GM18907 (cell line): ENCODE measurements around the gene MRPL46.

Experiments used
- ATAC-seq: cut with Tn5 transposase; IDR thresholded peaks from one replicate; pipeline ENCODE4 v1.9.1; 2021; ENCODE audit warnings: mild to moderate bottlenecking, moderate library complexity; ENCODE audit not compliant: unreplicated experiment

Gene MRPL46

GRCh38 chr15:88467073-88467934 is at the start of gene MRPL46, which contains the start of gene MRPS11:
MRPL46 (minus strand) TSS chr15:88467388; CDS start chr15:88467377, 11 bp downstream.
MRPS11 (plus strand) TSS chr15:88467708; CDS start chr15:88467718, 10 bp downstream.
- peak; percentile 91 for ATAC-seq

GRCh38 chr15:88513195-88513594 is 46.0 kb upstream of the MRPL46 start:
- no peak for ATAC-seq

DNA sequence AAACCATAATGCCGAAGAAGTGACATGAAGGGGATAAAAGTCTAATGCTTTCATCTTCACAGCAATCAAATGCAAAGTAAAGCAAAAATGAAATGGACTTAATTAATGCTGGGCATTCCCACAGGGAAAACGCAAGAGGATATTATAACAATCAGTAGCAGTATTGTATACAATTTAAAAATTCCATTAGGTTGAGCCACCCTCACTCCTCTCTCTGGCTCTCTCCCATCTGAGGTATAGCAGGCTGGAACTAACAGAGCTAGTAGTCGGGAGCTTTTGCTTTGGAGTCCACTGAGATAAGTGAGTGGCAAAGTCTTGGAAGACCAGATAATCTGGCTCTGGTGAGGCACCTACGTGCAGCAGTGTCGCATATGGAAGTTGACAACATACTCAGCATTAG is 45.4 kb upstream of the MRPL46 start:
- no peak for ATAC-seq

DNA sequence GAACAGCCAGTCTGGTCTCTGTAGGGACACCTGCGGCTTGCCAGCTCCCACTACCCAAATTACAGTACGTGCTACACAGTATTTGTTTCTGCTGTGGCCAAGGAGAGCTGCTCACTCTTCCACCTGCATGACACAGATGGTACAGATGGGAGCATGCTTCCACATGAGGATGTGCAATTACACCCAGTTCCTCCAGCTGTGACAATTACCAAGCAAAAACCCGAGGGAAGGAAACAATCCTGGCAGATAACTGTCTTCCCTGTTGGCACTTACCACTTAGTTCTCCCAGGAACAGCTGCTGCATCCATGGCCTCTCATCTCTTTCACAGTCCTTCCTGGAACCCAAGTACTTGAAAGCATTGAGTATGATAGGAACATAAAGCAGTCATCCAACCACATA is 44.9 kb upstream of the MRPL46 start:
- no peak for ATAC-seq

DNA sequence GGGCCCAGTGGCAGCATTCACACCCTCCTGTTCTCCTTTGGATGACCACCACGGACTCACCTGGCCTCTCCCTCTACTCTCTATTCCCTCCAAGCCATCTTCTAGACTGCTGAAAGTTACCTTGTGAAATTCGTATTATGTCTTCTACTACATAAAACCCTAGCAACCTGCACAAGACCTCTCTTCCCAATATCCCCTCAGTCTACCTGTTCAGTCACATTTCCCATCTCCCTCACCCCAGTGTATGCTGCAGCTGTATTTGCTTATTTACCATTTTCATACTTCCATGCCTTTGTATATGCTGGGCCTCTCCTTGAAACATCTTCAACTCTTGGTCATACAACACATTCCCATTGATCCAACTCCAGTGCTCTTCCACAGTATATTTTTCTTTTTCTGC is 44.0 kb upstream of the MRPL46 start:
- ATAC-seq = no peak

GRCh38 chr15:88509964-88510363 is 42.8 kb upstream of the MRPL46 start:
- no peak for ATAC-seq

DNA sequence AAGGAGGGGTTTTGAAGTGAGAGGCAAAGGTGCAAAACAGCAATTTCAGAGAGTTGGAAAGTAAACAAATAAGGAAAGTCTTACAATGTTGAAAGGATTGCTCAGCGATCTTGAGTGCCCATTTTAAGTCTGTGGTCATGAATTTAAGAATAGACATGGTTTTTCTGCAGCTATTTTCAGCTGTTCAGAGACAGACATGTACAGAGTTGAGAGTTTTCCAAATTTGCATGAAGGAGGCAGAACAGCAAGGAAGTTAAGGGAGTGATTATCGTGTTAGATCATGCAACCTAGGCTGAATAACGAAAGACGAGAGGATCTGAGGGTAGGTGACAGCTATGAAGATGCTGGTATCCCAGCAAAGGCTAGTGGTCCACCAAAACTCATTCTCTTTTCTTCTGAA is 42.1 kb upstream of the MRPL46 start:
- no peak for ATAC-seq

- no peak for ATAC-seq
These were observed 39.4 kb upstream of the MRPL46 start for GRCh38 chr15:88506628-88507027.

- no peak for ATAC-seq
These were observed 38.5 kb upstream of the MRPL46 start for GRCh38 chr15:88505721-88506120.

- no peak for ATAC-seq
These were observed 37.3 kb upstream of the MRPL46 start for GRCh38 chr15:88504445-88504844.

GRCh38 chr15:88498996-88499395 is 31.8 kb upstream of the MRPL46 start:
- no peak for ATAC-seq

DNA sequence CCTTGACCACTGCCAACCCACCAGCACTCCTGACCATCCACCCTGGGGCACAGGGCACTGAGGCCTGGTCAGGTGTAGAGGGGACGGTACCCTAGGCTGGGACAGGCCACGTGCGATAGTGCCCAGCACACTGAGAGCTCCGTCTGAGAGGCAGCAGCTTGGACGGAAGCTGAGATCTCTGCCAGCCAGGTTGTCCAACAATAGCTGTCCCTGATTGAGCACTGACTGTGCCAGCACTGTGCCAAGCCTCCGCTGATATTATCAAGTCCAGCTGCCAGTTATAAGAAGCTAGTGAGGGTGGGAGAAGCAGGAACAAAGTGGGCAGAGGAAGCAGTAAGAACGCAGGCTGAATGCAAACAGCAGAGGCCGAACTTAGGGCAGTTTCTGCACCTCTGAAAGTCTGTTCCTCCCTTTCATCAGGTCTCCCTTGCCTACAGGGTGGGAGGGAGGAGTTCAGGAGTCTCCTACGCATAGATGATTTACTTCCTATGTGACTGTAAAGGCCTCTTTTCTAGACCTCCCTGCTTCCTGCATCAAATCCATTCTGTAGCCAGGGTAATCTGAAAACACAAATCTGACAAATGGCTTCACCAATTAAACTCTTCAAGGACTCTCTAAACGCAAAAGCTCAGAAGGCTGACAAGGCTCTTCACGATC is 30.0 kb upstream of the MRPL46 start:
- no peak for ATAC-seq

DNA sequence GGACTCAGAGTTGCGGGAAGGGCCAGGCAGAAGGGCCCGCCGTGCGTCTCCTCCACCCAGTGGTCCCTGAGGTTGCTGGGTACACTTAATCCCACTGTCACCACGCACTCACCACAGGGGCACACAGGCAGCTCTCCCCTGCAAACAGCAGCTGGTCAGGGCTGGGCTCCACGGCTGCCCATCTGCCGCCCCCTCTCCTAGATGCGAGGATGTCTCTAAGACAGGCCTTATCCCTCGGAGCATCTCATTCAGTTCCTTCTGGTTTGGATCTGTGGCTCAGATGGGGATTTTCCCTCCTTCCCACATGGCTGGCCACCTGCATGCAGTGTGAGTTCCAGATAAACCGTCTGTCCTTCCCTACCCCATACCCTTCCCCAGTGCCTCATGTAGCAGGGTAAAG is 26.7 kb upstream of the MRPL46 start:
- no peak for ATAC-seq

GRCh38 chr15:88491158-88491557 is 24.0 kb upstream of the MRPL46 start:
- ATAC-seq = no peak

DNA sequence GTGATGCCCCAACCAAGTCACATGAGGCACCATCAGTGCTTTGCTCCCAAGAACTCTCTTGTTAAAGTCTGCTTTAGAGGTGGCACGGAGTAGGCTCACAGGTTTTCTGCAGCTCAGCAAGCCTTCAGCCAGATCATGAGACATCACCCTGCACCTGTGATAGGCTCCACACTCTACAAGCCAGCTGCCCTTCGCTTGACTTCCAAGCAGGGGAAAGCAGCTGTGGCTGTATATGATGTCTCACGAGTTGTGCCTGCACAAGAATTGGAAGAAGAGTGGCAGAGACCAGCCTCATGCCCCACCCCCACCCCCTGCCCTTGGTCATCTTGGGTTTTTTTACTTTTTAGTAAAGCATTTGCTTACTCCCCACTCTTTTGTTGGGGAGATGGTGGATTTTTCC is 22.8 kb upstream of the MRPL46 start:
- no peak for ATAC-seq

DNA sequence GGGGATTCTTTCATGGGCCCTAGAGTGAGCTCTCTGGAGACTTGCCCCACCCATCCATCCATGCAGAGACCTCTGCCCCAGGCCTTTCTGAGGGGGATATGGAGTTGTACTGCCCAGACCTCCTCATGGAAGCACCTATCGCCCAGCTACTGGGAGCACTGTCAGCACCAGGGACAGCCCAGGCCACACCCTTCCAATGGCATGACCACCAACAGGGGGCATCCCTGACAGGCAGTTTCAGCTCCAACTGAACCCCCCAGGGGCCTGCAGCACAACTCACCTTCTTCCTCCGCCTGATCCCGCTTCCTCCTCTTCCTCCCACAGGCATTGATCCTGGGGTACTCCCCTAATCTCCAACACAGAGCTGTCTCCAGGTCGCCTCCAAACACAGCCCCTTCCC is 22.1 kb upstream of the MRPL46 start:
- ATAC-seq = no peak

DNA sequence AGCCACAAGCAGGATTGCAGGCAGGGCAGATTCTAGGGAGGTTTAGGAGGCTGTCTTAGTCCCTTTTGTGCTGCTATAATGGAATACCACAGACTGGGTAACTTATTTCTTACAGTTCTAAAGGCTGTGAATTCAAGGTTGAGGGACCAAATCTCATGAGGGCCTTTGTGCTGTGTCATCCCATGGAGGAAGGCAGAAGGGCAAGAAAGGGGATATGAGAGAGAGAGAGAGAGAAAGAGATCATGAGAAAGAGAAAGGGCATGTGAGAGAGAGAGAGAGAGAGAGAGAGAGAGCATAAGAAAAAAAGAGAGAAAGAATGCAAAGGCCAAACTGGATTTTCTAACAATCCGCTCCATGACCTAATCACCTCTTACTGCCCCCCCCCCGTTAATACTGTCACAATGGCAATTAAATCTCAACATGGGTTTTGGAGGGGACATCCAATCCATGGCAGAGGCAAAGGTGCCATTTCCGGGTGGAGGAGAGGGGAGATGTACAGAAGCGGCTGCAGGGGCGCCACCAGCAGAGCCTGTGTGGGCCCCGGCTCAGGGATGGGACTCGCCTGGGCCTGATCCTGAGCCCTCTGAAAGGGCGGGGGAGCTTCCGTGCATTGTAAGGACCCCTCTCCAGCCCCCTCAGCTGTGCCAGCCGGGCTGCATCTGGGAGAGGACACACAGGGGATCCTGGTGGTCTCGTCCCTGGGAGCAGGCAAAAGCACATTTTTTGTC is 20.8 kb upstream of the MRPL46 start:
- no peak for ATAC-seq

DNA sequence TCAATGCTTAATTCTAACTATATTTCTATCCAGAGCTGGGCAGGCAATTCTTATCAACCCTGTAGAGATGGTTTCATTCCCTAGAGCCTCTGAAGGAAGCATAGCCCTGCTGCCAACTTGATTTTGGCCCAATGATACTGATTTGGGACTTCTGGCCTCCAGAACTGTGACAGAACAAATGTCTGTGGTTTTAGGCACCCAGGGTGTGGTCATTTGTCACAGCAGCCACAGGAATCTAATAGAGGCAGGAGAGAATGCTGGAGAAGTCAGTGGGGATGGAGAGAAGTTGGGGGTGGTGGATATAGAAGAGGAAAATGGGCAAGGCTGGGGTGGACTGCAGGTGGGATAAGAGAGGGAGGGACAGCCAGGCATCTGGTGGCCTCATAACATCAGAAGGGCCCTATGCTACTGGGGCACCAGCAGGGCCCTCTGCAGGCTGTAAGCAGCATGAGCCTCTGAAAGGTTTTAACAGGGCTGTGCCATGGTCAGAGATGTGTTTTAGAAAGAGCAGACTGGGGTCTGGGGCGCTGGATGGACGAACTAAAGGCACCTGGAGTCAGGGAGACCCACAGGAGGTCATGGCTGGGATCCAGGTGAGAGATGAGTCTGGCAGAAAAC is 20.1 kb upstream of the MRPL46 start:
- no peak for ATAC-seq

- ATAC-seq = no peak
These were observed 17.6 kb upstream of the MRPL46 start for GRCh38 chr15:88484682-88485331.

DNA sequence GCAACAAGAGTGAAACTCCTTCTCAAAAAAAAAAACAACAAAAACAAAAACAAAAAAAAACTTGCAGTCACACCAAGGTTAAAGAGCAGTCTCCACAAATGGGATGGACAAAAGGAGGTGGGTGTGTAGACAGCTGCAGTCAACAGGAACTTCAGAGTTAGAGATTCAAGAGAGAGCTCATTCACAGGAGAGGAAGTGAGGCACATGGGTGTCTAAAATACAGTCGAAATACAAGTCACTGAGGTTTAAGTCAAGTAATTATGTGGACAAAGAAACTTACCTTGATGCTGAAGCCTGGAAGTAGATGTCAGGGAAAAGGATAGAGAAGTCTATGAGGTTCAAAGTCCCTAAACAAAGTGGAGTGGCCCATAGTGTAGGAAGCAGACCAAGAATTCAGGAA is 15.1 kb upstream of the MRPL46 start:
- ATAC-seq = no peak

DNA sequence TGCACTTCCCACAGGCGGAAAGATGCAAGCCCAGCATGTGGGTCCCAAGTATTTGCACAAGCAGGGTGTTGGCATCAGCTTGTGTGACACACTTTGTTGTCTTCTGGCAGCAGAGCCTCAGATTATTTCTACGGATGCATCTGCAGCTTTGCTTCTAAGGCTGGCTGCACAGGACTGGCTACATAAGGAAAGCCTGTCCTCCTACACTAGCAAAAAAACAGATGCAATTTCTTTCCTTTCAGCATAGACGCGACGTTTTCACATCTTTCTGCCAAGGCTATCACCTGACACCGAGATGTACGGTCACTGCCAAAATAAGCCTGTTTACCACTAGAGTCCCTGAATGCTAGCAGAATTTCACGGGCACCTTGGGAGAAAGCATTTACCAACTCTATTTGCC is 13.8 kb upstream of the MRPL46 start:
- ATAC-seq = no peak
